GM21825 (cell line): ENCODE data around the gene SKAP1.
"Not testable (repeated sequence)": the region's sequence is repeated elsewhere in the genome, so short reads cannot be mapped to it uniquely, and the experiment has no call there.

Experiments used
- ATAC-seq: cut with Tn5 transposase; IDR thresholded peaks from one replicate; pipeline ENCODE4 v1.9.1; 2021; ENCODE audit warnings: mild to moderate bottlenecking, moderate library complexity; ENCODE audit not compliant: unreplicated experiment

The SKAP1 gene

GRCh38 chr17:48247603-48248002, 182.4 kb downstream of the SKAP1 start:
- ATAC-seq = no peak

- no peak for ATAC-seq
Observed at GRCh38 chr17:48247038-48247437, 183.0 kb downstream of the SKAP1 start.

GRCh38 chr17:48246612-48247011, 183.4 kb downstream of the SKAP1 start:
- no peak for ATAC-seq

- ATAC-seq = not testable (repeated sequence)
Observed at GRCh38 chr17:48245465-48246033, 184.5 kb downstream of the SKAP1 start.

- no peak for ATAC-seq
Observed at GRCh38 chr17:48244814-48245213, 185.2 kb downstream of the SKAP1 start.

DNA sequence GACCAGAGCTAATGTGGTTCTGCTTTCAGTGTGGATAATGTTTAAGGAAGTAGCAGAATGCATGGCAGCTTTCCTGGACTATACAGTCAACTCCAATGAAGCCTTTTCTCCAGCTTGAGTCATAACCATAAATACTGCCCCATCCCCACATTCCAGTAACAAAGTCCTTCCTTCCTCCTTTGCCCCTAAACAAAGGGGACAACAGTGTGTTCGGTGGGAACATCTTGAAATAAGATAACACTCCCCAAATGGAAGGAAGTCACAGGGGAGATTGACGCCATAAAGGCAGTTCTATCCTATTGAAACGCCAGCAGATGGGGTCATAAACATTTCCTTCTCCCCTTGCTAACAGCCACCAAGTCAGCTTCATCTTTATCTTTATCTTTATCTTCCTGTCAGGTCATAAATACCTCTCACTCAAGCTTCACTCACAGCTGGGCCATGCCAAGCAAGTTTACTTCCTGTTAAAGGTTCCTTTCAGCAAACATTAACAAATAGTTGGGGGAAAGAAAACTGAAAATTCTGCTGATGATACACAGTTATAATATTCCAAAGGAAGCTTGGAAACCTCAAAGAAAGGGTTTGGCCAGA, 185.8 kb downstream of the SKAP1 start:
- ATAC-seq = no peak

DNA sequence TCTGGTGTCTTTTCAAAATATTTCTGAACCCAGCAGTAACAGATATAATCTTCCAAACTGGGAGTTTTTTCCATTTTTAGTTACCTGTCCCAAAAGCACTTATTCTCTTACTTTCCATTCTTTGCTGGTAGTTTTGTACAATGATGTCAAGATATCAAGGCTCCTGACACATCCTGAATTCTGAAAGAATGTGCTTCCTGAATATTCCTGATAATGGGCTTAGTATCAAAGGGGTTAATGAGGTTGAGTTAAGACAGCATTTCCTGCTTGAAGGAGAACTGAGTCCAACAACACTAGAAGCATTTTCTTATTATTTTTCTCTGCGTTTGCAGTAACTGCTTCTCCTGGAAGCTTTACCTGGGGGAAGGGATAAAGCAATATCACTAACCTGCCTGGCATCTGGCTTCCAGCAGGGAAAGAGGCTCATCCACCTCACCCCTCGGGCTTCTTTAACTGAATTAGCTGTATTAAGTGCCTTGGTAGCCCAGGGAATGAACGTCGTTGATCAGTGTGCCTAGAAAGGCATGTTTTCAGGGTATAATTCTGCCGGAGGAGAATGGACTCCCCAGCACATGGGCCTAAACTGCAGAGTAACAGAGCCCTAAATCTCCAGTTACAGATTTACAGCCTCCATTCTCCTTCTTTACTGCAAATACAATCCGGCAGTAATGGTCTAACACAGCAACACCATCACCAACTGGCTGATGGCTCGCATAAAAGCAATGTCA, 188.1 kb downstream of the SKAP1 start:
- ATAC-seq = no peak

DNA sequence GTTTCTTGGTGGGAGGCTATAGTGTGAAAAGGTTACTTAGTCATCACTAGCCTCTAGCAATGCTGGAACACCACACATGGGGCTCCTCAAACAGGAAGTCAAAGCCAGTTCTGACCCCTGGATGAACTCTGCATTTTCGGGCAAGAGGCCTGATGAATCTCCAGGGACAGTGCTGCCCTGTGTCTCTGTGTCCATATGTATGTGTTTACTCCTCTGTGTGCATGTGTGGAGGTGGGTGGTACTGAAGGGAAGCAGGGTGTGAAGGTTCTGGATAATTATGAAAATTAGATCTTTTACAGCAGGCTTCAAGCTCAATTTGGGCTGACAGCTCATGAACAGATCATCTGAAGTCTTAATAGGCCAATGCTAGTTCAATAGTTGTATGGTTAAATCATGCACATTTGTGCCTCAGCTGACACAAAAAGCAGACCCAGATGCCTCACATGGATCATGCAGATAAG, 188.9 kb downstream of the SKAP1 start:
- no peak for ATAC-seq

DNA sequence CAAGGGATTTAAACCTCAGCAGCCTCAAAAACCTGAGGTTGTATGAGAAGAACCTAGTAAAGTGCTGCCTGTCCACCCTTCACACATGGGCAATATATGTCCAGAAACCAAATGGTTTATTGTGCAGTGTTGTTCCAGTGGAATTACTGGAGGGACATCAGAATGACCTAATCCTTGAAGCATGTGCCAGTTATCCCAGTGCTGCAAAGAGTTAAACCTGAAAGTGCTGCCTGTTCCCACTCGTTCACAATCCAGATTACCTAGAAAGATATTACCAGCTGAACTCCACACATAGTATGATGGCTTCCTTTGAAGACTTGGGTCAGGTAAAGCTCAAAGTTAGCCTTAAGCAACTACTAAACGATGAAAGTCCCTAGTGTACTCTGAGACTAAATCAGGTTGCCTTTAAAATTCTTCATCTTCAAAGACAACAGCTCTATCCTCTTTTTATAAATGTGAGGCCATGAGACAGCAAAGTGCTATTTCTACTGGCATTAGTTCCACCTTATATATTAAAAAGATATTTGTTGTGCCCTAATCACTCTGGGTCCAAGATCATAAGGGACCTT, 189.4 kb downstream of the SKAP1 start:
- ATAC-seq = no peak

- ATAC-seq = no peak
Observed at GRCh38 chr17:48240122-48240521, 189.9 kb downstream of the SKAP1 start.

GRCh38 chr17:48239603-48239995, 190.4 kb downstream of the SKAP1 start:
- ATAC-seq = no peak

- no peak for ATAC-seq
Observed at GRCh38 chr17:48238933-48239602, 190.9 kb downstream of the SKAP1 start.

- no peak for ATAC-seq
Observed at GRCh38 chr17:48237456-48237855, 192.6 kb downstream of the SKAP1 start.

DNA sequence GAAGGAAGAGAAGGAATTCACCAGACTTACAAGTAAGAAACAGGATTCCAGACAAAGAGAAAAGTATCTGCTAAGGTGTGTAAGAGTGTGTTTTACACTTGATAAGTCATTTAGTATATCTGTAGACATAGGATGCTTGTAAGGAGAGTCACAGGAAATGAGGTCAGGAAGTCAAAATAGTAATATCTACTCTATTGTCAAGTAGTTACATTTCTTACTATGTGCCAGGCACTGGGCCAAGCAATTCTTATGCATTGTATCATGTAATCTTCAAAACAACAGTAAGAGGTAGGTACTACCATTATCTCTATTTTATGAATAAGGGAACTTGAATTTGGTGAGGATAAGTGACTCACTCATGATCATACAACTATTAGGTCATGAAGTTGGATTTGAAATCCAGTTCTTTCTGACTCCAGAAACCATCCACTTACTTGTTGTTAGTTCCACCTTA, 193.3 kb downstream of the SKAP1 start:
- no peak for ATAC-seq

DNA sequence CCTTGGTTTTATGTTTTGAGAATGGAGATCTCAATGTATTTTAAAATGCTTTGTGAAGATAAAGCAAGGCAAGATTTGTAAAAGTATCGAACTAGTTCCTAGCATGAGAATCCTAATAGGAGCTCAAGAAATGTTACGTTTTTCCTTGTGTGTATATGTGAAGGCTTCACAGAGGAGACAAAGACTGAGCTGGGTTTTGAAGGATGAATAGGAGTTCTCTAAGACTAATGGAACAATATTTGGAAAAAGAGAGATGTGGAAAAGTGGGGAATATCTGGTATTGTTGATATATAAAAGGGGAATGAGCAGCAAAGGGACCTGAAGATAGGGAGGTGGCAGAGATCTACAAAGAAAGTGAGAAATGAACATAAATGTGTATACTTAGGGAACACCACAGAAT, 195.1 kb downstream of the SKAP1 start:
- no peak for ATAC-seq

DNA sequence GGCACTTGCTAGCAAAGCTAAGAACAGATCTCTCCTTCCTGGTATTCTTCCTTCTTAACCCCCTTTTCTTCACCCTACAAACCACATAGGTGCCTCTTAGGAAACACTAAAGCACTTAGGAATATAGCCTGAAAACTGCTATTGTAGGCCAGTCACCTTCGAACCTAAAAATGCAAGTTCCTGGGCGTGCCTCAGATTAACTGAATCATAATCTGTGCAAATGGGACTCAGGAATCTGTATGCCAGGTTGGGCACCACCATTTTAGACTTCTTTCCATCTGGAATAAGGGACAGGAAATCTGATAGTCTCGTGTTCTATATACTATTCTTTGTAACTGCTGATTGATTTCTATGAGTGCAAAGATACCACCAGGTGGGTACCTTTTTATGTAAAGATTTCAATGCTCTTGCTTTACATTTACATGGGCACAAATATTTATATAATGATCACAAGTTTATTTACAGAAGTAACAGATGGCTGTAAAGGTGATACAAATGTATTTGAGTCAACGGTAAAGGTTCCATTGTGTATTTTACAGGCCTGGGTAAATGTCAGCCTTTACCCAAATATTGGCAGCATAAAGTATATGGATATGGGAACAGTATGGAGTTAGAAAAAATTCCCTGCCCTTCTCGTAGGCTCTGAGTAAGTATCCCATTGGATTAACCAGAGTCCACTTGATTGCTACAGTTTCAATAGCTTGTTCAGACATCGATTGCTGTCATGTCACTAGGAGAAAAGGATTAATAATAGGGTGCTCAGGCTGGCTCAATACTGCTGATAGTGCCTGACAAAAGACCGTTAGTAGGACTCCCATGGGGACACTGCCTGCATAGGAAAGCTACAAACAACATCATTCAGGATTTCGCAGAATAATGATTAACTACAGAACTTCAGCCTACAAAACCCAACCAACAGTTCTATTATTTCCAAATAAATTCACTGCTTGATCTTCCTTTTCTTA, 197.7 kb downstream of the SKAP1 start:
- no peak for ATAC-seq

DNA sequence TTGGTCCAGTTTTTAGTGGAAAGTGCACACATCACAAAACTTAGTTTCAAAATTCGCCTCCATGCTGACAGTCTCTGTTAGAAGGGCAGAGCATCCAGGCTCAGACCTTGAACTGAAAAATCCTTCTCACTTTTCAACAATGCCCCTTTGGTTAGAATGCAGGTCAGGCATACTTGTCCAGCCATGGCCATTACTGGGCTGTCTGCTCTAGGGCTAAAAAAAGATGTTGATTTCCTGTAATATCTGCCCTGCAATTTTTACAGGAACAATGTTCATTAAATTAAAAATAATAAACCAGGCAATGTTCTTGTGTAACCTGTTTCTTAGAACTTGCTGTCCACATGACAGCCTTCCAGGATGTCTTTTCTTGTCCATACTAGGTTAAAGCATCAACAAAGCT, 200.1 kb downstream of the SKAP1 start:
- ATAC-seq = no peak

DNA sequence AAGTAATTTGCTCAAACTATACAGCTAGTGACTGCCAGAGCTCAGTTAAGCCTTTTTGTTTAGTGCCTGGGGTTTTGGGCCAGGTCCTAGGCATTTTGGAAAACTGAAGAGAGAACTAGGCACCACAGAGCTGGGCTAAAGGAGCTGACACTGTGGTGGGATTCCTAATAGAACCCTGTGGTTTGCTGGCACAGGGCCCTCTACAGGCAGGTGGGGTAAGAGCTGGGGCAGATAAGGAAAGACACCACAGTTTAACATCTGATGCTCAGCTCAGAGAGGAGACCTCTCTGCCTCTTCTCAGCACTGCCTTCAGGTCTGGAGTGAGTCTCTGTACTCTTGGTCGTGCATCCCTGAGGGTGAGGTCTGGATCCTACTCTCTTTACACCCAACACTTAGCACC, 201.3 kb downstream of the SKAP1 start:
- ATAC-seq = no peak

DNA sequence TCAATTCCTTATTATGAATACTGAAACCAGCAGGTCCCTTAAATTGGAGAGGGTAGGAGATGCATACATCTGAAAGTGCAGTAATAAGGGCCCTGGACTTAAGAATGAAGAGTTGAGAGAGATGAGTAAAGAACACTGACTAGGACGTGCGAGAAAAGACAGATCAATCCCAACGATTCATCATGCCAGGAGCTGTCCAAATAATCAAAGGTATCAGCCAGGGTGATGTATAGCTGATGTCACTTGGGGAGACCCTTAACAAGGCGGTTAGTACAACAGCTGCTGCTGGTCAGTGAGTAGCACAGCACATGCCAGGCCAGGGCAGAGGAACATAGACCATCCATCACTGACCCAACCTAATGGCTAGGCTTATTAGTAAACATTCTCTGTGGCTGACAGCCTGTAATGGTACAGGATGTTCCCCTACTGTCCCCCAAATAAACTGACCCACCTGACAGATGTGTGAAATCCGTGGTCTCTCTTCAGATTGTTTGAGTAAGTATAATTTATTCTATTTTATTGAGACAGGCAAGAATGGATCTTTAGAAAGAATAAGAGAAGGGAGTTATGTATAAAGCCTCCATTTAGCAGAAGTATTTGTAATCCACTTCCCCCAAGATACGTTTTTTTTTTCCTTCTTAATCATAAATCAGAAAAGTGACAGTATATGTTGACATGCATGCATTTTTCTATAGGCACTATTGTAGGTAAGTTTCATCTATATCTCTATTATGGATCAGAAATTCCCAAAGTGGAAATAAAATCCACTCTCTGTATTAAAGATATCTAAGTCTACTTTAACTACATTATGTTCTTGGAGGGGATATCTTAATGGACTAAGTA, 204.1 kb downstream of the SKAP1 start:
- ATAC-seq = no peak
